ENCODE data around the gene FBXO5.
A peak's percentile ranks its signal among the peaks of the same experiment; 100 is the strongest.

The FBXO5 gene

DNA sequence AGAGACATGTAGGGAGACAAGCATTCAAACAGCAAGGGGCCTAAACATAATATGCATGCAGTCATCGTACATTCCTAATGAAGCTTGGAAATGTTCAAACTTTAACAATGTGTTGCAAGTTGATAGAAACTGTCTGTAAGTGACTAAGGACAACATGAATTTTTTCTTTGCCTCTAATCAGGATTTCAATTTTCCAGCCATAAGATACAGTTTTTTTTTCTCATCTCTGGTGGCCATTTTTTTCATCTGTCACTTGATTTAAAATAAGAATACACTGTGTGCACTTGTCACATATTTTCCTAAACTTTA is 41.8 kb upstream of the FBXO5 start:
- no peak overlapping the region for H3K27ac ChIP-seq
- DNase-seq (ENCODE audit: low spot score) = no peak
- TF ChIP-seq, protein P1, sequence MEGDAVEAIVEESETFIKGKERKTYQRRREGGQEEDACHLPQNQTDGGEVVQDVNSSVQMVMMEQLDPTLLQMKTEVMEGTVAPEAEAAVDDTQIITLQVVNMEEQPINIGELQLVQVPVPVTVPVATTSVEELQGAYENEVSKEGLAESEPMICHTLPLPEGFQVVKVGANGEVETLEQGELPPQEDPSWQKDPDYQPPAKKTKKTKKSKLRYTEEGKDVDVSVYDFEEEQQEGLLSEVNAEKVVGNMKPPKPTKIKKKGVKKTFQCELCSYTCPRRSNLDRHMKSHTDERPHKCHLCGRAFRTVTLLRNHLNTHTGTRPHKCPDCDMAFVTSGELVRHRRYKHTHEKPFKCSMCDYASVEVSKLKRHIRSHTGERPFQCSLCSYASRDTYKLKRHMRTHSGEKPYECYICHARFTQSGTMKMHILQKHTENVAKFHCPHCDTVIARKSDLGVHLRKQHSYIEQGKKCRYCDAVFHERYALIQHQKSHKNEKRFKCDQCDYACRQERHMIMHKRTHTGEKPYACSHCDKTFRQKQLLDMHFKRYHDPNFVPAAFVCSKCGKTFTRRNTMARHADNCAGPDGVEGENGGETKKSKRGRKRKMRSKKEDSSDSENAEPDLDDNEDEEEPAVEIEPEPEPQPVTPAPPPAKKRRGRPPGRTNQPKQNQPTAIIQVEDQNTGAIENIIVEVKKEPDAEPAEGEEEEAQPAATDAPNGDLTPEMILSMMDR (conservative IDR thresholded peaks at IDR 0.05; ENCODE audit: low read depth) = no peak; the same call in none of the 2 replicates
- CTCF ChIA-PET = interaction anchor here (0.6 to 0.7 kb wide), 4 partner anchors 89 to 1811 kb away, joined by 3 to 5 read pairs (median 3); no protein-coding TSS in a partner anchor
- POLR2A ChIA-PET (ENCODE audit: low non-redundant PET) = no interaction called here

DNA sequence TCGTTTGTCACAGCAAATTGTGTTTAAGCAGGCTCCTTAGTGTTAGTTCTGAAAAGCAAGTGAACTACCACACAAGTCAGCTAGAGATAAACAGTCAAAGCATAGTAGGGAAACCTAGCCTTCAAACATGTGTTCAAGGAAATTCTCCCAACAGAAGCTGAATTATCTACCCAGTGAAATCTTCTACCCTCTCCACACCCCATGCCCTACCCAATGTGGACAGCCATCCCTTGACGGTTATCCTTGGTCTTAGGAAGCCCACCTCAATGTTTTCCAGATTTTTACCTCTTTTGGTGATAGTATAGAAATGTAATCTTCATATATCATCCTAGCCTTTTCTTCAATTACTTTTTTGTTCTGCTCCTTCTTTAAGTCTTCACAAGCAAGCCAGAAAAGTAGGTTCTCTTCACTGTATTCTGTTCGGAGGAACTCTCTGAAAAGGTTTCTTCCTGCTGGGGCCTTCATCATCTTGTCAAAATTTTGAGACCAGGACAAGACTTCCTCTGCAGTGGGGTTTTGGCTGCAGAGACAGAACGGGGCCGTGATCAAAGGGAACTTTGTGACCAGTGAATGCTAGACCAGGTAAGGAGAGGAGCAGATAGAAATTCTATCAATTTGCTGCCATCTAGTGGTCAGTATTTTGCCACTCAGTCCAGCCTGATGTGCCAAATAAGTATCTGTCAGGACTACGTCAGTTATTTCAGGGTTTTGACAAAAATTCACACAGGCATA is 41.3 kb upstream of the FBXO5 start:
- no peak overlapping the region for H3K27ac ChIP-seq
- CTCF ChIA-PET = interaction anchor here (0.6 to 0.7 kb wide), 4 partner anchors 10 to 1812 kb away, joined by 3 to 5 read pairs (median 3); no protein-coding TSS in a partner anchor
- TF ChIP-seq, protein P1 (conservative IDR thresholded peaks at IDR 0.05; ENCODE audit: low read depth) = peak; percentile 79
- peak; percentile 52 for DNase-seq (ENCODE audit: low spot score)
- POLR2A ChIA-PET (ENCODE audit: low non-redundant PET) = no interaction called here

DNA sequence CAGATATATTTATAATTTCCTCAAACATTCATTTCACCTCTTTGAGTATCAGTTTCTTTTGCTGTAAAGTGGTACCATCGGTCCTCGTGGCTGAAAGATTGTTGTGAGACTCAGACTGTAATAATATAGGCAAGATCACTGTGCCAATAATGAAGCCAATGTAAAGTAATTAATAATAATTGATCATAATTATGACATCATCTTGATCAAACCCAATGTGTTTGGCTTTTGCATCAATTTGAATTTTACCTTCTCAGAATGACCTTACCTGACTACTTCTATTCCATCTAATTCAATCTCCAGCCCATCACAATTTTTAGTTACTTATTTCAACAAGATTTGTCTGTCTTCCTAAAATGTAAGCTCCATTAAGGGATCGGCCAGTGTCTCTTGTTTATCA is 35.5 kb upstream of the FBXO5 start:
- ChIA-PET POLR2A (ENCODE audit: low non-redundant PET) (no interaction called here), CTCF (no interaction called here)
- H3K27ac ChIP-seq = no peak overlapping the region
- no peak for DNase-seq (ENCODE audit: low spot score)
- TF ChIP-seq, protein P1 (conservative IDR thresholded peaks at IDR 0.05; ENCODE audit: low read depth) = no peak

DNA sequence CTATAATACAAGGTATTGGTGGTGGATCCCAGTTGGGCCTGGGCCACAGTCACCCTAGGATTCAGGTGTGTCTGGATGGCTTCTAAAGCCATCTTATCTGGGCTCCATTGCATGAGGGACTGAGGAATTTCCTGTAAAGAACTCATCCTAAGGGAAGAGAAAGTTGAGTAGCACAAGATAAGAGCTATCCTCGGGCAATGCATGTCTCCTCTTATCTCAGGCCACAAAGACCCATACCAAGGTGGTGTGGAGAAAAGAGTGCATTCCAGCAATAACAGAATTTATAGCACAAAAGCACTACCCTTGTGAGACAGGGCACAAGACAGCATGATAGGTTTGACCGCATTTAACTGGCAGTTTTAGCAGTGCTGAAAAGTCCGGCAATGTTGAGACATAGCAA is 34.0 kb upstream of the FBXO5 start:
- POLR2A ChIA-PET (ENCODE audit: low non-redundant PET) = no interaction called here
- H3K27ac ChIP-seq = no peak overlapping the region
- CTCF ChIA-PET = no interaction called here
- TF ChIP-seq, protein P1 (conservative IDR thresholded peaks at IDR 0.05; ENCODE audit: low read depth) = no peak
- no peak for DNase-seq (ENCODE audit: low spot score)

DNA sequence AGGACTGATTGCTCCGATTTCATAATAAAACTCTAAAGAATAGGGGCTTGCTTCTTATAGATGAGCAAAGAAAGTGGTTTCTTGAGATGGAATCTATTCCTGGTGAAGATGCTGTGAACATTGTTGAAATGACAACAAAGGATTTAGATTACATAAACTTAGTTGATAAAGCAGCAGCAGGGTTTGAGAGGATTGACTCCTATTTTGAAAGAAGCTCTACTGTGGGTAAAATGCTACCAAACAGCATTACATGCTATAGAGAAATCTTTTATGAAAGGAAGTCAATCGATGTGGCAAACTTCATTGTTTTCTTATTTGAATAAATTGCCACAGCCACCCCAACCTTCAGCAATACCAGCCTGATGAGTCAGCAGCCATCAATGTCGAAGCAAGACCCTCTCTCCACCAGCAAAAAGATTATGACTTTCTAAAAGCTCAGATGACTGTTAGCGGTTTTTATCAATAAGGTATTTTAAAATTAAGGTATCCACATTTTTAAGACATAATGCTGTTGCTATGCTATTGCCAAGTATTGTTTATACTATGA is 32.3 kb upstream of the FBXO5 start:
- ChIA-PET CTCF (no interaction called here), POLR2A (ENCODE audit: low non-redundant PET) (no interaction called here)
- TF ChIP-seq, protein P1 (conservative IDR thresholded peaks at IDR 0.05; ENCODE audit: low read depth) = no peak
- DNase-seq (ENCODE audit: low spot score) = no peak
- no peak overlapping the region for H3K27ac ChIP-seq

DNA sequence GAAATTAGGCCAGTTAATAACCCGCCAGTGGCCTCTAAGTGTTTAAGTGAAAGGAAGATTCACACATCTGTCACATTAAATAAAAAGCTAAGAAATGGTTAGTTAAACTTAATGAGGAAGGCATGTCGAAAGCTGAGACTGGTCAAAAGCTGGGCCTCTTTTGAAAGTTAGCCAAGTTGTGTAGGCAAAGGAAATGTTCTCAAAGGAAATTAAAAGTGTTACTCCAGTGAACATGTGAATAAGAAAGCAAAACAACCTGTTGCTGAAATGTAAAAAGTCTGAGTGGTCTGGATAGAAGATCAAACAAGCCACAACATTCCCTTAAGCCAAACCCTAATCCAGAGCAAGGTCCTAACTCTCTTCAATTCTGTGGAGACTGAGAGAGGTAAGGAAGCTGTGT is 30.6 kb upstream of the FBXO5 start:
- ChIA-PET POLR2A (ENCODE audit: low non-redundant PET) (no interaction called here), CTCF (no interaction called here)
- TF ChIP-seq, protein P1 (conservative IDR thresholded peaks at IDR 0.05; ENCODE audit: low read depth) = no peak
- DNase-seq (ENCODE audit: low spot score) = no peak
- no peak overlapping the region for H3K27ac ChIP-seq
